ENCODE measurements around the gene ARHGAP21.

ARHGAP21 gene

DNA sequence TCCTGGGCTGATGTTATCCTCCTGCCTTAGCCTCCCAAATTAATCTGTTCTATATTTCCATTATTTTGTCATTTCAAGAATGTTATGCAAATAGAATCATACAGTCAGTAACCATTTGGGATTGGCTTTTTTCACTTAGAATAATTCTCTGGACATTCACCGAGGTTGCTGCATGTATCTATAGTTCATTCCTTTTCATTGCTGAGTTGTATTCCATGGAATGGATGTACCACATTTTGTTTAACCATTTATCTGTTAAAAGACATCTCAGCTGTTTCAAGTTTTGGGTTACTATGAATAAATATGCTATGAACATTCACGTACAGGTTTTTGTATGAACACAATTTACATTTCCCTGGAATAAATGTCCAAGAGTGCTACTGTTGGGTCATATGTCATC is 44.9 kb downstream of the ARHGAP21 start:
- Histone ChIP-seq H3K36me3 (ENCODE audit: control insufficient read depth, low read length) (no peaks in the 10 kb centered on the region), H3K4me1 (ENCODE audit: control insufficient read depth, low read length) (peaks cover 11% of the 10 kb centered on the region), H3K4me3 (ENCODE audit: low read length) (no peak overlapping the region), H3K9me3 (ENCODE audit: control insufficient read depth, insufficient read depth, low read length) (no peaks in the 10 kb centered on the region), H3F3A (ENCODE audit: control insufficient read depth, insufficient read depth) (no peaks in the 10 kb centered on the region), H4K20me1 (ENCODE audit: control insufficient read depth, insufficient read depth, low read depth, low read length) (no peaks in the 10 kb centered on the region), H3K4me2 (ENCODE audit: low read length) (no peak overlapping the region), H3K79me2 (ENCODE audit: control insufficient read depth, low read length) (peaks cover 32% of the 10 kb centered on the region), H3K27me3 (ENCODE audit: control insufficient read depth, low read length) (no peaks in the 10 kb centered on the region), H3K27ac (ENCODE audit: low read depth, low read length) (no peak overlapping the region), H3K9me2 (replicated peaks; ENCODE audit: control insufficient read depth, low read length) (no peaks in the 10 kb centered on the region)
- TF ChIP-seq, protein P1, sequence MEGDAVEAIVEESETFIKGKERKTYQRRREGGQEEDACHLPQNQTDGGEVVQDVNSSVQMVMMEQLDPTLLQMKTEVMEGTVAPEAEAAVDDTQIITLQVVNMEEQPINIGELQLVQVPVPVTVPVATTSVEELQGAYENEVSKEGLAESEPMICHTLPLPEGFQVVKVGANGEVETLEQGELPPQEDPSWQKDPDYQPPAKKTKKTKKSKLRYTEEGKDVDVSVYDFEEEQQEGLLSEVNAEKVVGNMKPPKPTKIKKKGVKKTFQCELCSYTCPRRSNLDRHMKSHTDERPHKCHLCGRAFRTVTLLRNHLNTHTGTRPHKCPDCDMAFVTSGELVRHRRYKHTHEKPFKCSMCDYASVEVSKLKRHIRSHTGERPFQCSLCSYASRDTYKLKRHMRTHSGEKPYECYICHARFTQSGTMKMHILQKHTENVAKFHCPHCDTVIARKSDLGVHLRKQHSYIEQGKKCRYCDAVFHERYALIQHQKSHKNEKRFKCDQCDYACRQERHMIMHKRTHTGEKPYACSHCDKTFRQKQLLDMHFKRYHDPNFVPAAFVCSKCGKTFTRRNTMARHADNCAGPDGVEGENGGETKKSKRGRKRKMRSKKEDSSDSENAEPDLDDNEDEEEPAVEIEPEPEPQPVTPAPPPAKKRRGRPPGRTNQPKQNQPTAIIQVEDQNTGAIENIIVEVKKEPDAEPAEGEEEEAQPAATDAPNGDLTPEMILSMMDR (IDR thresholded peaks at IDR 0.05; ENCODE audit: low read depth, low read length, poor library complexity, severe bottlenecking): no peak
- no peak for TF ChIP-seq EZH2phosphoT487 (IDR thresholded peaks at IDR 0.05; ENCODE audit: borderline replicate concordance, low read length)

DNA sequence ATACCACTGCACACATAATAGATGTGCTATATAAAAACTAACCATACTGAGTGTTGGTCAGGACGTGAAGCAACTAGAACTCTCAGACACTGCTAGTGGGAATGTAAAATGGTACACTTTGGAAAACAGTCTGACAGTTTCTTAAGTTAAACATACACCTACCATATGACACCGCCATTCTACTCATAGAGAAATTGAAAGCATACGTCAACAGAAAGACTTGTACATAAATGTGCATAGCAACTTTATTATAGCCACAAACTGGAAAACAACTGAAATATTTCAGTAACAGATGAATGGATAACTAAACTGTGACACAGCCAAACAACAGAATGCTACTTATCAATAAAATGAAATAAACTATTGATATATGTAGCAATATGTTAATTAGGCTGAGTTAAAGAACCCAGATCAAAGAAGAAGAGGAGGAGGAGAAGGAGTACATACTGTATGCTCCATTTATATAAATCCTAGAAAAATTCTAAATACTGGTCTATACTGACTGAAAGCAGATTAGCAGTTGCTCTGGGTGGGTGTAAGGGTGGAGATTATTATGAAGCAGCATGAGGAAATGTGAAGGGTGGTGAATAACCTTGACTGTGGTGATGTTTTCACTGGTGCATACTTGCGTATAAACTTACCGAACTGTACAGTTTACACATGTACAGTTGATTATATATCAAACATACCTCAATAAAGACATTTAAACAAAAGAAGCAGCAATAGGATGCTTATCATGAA is 48.6 kb downstream of the ARHGAP21 start:
- no peaks in the 10 kb centered on the region for H3K9me3 ChIP-seq (ENCODE audit: control insufficient read depth, insufficient read depth, low read length)
- no peaks in the 10 kb centered on the region for H3K27me3 ChIP-seq (ENCODE audit: control insufficient read depth, low read length)
- H3K36me3 ChIP-seq (ENCODE audit: control insufficient read depth, low read length): no peaks in the 10 kb centered on the region
- no peak overlapping the region for H3K4me2 ChIP-seq (ENCODE audit: low read length)
- no peaks in the 10 kb centered on the region for H3K4me1 ChIP-seq (ENCODE audit: control insufficient read depth, low read length)
- no peak overlapping the region for H3K27ac ChIP-seq (ENCODE audit: low read depth, low read length)
- H3F3A ChIP-seq (ENCODE audit: control insufficient read depth, insufficient read depth): no peaks in the 10 kb centered on the region
- no peak overlapping the region for H3K4me3 ChIP-seq (ENCODE audit: low read length)
- peaks cover 25% of the 10 kb centered on the region for H3K79me2 ChIP-seq (ENCODE audit: control insufficient read depth, low read length)
- H4K20me1 ChIP-seq (ENCODE audit: control insufficient read depth, insufficient read depth, low read depth, low read length): no peaks in the 10 kb centered on the region
- no peaks in the 10 kb centered on the region for H3K9me2 ChIP-seq (replicated peaks; ENCODE audit: control insufficient read depth, low read length)
- TF ChIP-seq, protein P1 (IDR thresholded peaks at IDR 0.05; ENCODE audit: low read depth, low read length, poor library complexity, severe bottlenecking): no peak

DNA sequence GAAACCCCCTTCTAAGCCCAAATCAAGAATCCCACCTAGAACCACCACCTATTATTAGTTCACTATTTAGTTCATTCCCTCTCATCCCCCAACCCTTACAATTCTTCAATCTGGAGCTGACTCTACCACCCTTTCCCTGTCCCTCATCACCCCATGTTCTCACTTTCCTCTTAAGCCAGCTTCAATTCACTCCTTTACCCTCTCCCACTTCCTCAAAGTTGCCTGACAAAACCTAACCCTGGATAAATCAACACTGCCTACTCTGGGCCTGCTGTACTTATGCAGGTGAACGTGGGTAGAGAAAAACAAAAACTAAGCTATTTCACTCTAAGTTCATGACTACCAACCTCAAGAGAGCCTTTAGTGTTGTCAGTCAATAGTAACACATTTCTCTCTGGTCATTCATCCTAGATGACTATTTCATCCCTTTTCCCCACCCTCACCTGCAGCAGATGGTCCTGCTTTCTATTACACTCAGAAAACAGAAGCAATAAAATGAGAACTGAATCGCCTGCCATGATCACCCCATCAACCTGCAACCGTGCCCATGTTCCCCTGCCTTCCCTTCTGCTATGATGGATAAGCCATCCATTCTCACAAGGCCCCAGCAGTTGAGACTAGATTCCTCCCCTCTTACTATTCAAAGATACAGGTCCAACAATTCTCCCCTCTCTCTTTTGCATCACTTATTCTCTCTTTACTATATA is 52.6 kb downstream of the ARHGAP21 start:
- H3F3A ChIP-seq (ENCODE audit: control insufficient read depth, insufficient read depth): no peaks in the 10 kb centered on the region
- peaks cover 4% of the 10 kb centered on the region; the same call in 1 of the 2 replicates for H3K36me3 ChIP-seq (ENCODE audit: control insufficient read depth, low read length)
- no peaks in the 10 kb centered on the region for H3K4me1 ChIP-seq (ENCODE audit: control insufficient read depth, low read length)
- TF ChIP-seq EZH2phosphoT487 (IDR thresholded peaks at IDR 0.05; ENCODE audit: borderline replicate concordance, low read length): no peak
- TF ChIP-seq, protein P1 (IDR thresholded peaks at IDR 0.05; ENCODE audit: low read depth, low read length, poor library complexity, severe bottlenecking): no peak
- peaks cover 22% of the 10 kb centered on the region for H3K79me2 ChIP-seq (ENCODE audit: control insufficient read depth, low read length)
- H3K27ac ChIP-seq (ENCODE audit: low read depth, low read length): no peak overlapping the region
- no peak overlapping the region for H3K4me3 ChIP-seq (ENCODE audit: low read length)
- H3K9me2 ChIP-seq (replicated peaks; ENCODE audit: control insufficient read depth, low read length): no peaks in the 10 kb centered on the region
- no peaks in the 10 kb centered on the region for H3K9me3 ChIP-seq (ENCODE audit: control insufficient read depth, insufficient read depth, low read length)
- H3K27me3 ChIP-seq (ENCODE audit: control insufficient read depth, low read length): no peaks in the 10 kb centered on the region
- no peak overlapping the region for H3K4me2 ChIP-seq (ENCODE audit: low read length)
- no peaks in the 10 kb centered on the region for H4K20me1 ChIP-seq (ENCODE audit: control insufficient read depth, insufficient read depth, low read depth, low read length)

Measured in DOHH2 (cell line).